Testis (tissue), 3 donors: ENCODE results near the gene RNU6-9. TPM values are rescaled to one million over a fixed set of nuclear protein-coding genes. Genes with fewer than 3 reads are reported as not detected.

ENCODE experiments used
- DNase-seq: peaks from one replicate; pipeline ENCODE4 v3.0.0-alpha.2; 2019
- H3K27ac ChIP-seq, 2 donors: fragments of 200-600 bp; sonication (generic); one replicate each; pipeline ENCODE4 v1.5.1; 2019
- H3K27me3 ChIP-seq: fragments of 200-600 bp; sonication (generic); one replicate; pipeline ENCODE4 v1.5.1; 2019
- H3K36me3 ChIP-seq: fragments of 200-600 bp; sonication (generic); one replicate; pipeline ENCODE4 v1.5.1; 2017; ENCODE audit warnings: low read depth; ENCODE audit errors: missing control alignments
- H3K4me1 ChIP-seq: fragments of 200-600 bp; sonication (generic); one replicate; pipeline ENCODE4 v1.5.1; 2019
- H3K4me3 ChIP-seq, 2 donors: fragments of 200-600 bp; sonication (generic); one replicate each; pipeline ENCODE4 v1.5.1; 2017 to 2019
- H3K9me3 ChIP-seq: fragments of 200-600 bp; sonication (generic); one replicate; pipeline ENCODE4 v1.5.1; 2017
- CTCF ChIP-seq, 3 experiments: fragments of 450-650 bp in 2 of 3; fragments of 200-600 bp in 1 of 3; sonication (generic) in 1 of 3; IDR thresholded peaks; one replicate each; pipeline ENCODE4 v1.5.1; 2016 to 2019; ENCODE audit warnings: antibody characterized with exemption in 3 of 3, mild to moderate bottlenecking in 2 of 3, moderate library complexity in 1 of 3
- POLR2A ChIP-seq: fragments of 450-650 bp; IDR thresholded peaks from one replicate; pipeline ENCODE4 v1.6.1; 2017; ENCODE audit warnings: antibody characterized with exemption, mild to moderate bottlenecking, moderate library complexity
- WGBS, 2 donors: methylation state at CpG; one replicate each; pipeline ENCODE4 v1.1.5; 2018; 5-methylcytosine and 5-hydroxymethylcytosine counted together
- intact Hi-C: fragments of 100-400 bp; cut with DNase I; formaldehyde crosslinking; loops from one replicate; pipeline ENCODE4 v1.15.1; 2023; ENCODE audit warnings: low total_unique reads
- polyA plus RNA-seq: library from polyadenylated mRNA; stranded (reverse); fragments of 350-450 nt; fragmentation: Illumina TruSeq; extraction: RNeasy Lipid Tissue Mini Kit (QIAGEN cat#74804); gene quantifications from one replicate; pipeline ENCODE4 v1.2.3, GENCODE V29; 2014; ENCODE audit warnings: low read depth, low replicate concordance; ENCODE audit not compliant: insufficient read depth
- total RNA-seq, 2 donors: library from RNA; depleted of rRNA; stranded (reverse); fragments of >200 nt; gene quantifications; one replicate each; pipeline ENCODE4 v1.2.3, GENCODE V29; 2016

Gene RNU6-9
- total and polyA plus RNA-seq, 3 donors from 2014 or later, result not detected

- Histone ChIP-seq H3K27me3 (no peaks in the 10 kb centered on the region), H3K27ac (no peak overlapping the region), H3K9me3 (no peaks in the 10 kb centered on the region), H3K36me3 (no peaks in the 10 kb centered on the region), H3K4me1 (no peaks in the 10 kb centered on the region), H3K4me3 (no peak overlapping the region)
- no peak for TF ChIP-seq POLR2A
- TF ChIP-seq CTCF (IDR thresholded peaks at IDR 0.05), result no peak
- intact Hi-C loops, result no loop called here
- 85 to 88% methylated on average over 12 to 32 of the region's 32 CpGs for WGBS, 2 donors
- no peak for DNase-seq
These were observed 6.2 kb downstream of the RNU6-9 start for GRCh38 chr19:899336-900042.

GRCh38 chr19:900043-900301, 6.7 kb downstream of the RNU6-9 start:
- Histone ChIP-seq H3K4me1 (no peaks in the 10 kb centered on the region), H3K36me3 (no peaks in the 10 kb centered on the region)
- 86 to 89% methylated on average over 7 to 15 of the region's 15 CpGs for WGBS, 2 donors

GRCh38 chr19:900302-901111, 7.2 kb downstream of the RNU6-9 start:
- Histone ChIP-seq H3K27ac (no peak overlapping the region), H3K27me3 (no peaks in the 10 kb centered on the region), H3K36me3 (no peaks in the 10 kb centered on the region), H3K4me3 (no peak overlapping the region), H3K4me1 (no peaks in the 10 kb centered on the region), H3K9me3 (no peaks in the 10 kb centered on the region)
- no peak for TF ChIP-seq POLR2A
- TF ChIP-seq CTCF (IDR thresholded peaks at IDR 0.05), result no peak
- peak; percentile 38 for DNase-seq
- intact Hi-C loops, result no loop called here
- 71 to 73% methylated on average over 12 to 30 of the region's 30 CpGs for WGBS, 2 donors

More at GRCh38 chr19:900043-900301, 6.7 kb downstream of the RNU6-9 start:
- intact Hi-C loops, result no loop called here
- no peak overlapping the region for H3K4me3 ChIP-seq
- H3K27me3 ChIP-seq, result no peaks in the 10 kb centered on the region
- no peak for DNase-seq
- H3K9me3 ChIP-seq, result no peaks in the 10 kb centered on the region
- TF ChIP-seq POLR2A, result no peak
- TF ChIP-seq CTCF (IDR thresholded peaks at IDR 0.05), result no peak
- H3K27ac ChIP-seq, result no peak overlapping the region

- WGBS, 2 donors, result 86 to 87% methylated on average over 19 to 26 of the region's 27 CpGs
- no peak overlapping the region for H3K27ac ChIP-seq
- intact Hi-C loops, result no loop called here
- H3K4me3 ChIP-seq, result no peak overlapping the region
- H3K36me3 ChIP-seq, result no peaks in the 10 kb centered on the region
- no peaks in the 10 kb centered on the region for H3K4me1 ChIP-seq
- no peaks in the 10 kb centered on the region for H3K27me3 ChIP-seq
- no peaks in the 10 kb centered on the region for H3K9me3 ChIP-seq
- TF ChIP-seq POLR2A (no peak), CTCF (IDR thresholded peaks at IDR 0.05) (no peak)
- DNase-seq, result no peak
These were observed 8.2 kb downstream of the RNU6-9 start for GRCh38 chr19:901216-902092.
